ENCODE measurements around the gene SEMA6A.

SEMA6A gene

GRCh38 chr5:116488356-116489041 is 86.1 kb downstream of the SEMA6A start:
- no peak for DNase-seq

GRCh38 chr5:116487045-116487444 is 87.6 kb downstream of the SEMA6A start:
- no peak for DNase-seq

GRCh38 chr5:116486588-116486987 is 88.0 kb downstream of the SEMA6A start:
- no peak for DNase-seq

GRCh38 chr5:116484645-116485044 is 90.0 kb downstream of the SEMA6A start:
- no peak for DNase-seq

GRCh38 chr5:116482394-116482793 is 92.2 kb downstream of the SEMA6A start:
- DNase-seq = no peak

GRCh38 chr5:116480894-116481510 is 93.6 kb downstream of the SEMA6A start:
- DNase-seq = no peak

GRCh38 chr5:116479776-116480675 is 94.6 kb downstream of the SEMA6A start:
- DNase-seq = no peak

GRCh38 chr5:116478491-116478890 is 96.1 kb downstream of the SEMA6A start:
- DNase-seq = no peak

GRCh38 chr5:116476897-116477537 is 97.6 kb downstream of the SEMA6A start:
- no peak for DNase-seq

GRCh38 chr5:116475338-116475737 is 99.3 kb downstream of the SEMA6A start:
- DNase-seq = no peak

GRCh38 chr5:116473706-116474105 is 100.9 kb downstream of the SEMA6A start:
- no peak for DNase-seq

GRCh38 chr5:116472274-116472673 is 102.3 kb downstream of the SEMA6A start:
- no peak for DNase-seq

- DNase-seq = no peak
Measured at GRCh38 chr5:116469631-116470030, 105.0 kb downstream of the SEMA6A start.

GRCh38 chr5:116468583-116468982 is 106.0 kb downstream of the SEMA6A start:
- DNase-seq = no peak

- DNase-seq = no peak
Measured at GRCh38 chr5:116467465-116467843, 107.2 kb downstream of the SEMA6A start.

- DNase-seq = no peak
Measured at GRCh38 chr5:116466727-116467464, 107.7 kb downstream of the SEMA6A start.

GRCh38 chr5:116465411-116465810 is 109.2 kb downstream of the SEMA6A start:
- no peak for DNase-seq

- no peak for DNase-seq
Measured at GRCh38 chr5:116464144-116464708, 110.4 kb downstream of the SEMA6A start.

GRCh38 chr5:116462500-116462899 is 112.1 kb downstream of the SEMA6A start:
- no peak for DNase-seq

- no peak for DNase-seq
Measured at GRCh38 chr5:116459301-116459700, 115.3 kb downstream of the SEMA6A start.

GRCh38 chr5:116457062-116457461 is 117.6 kb downstream of the SEMA6A start:
- DNase-seq = no peak

- no peak for DNase-seq
Measured at GRCh38 chr5:116456036-116456435, 118.6 kb downstream of the SEMA6A start.
